ENCODE measurements around the gene CDC42.

GRCh38 chr1:22053017-22053860, 730 bp downstream of the CDC42 start:
- TF ChIP-seq ZNF777 (CRISPR knock-in tag; IDR thresholded peaks at IDR 0.05) (no peak; the same call in none of the 2 replicates), ZNF275 (CRISPR knock-in tag; IDR thresholded peaks at IDR 0.05; ENCODE audit: borderline replicate concordance) (no peak), MED8 (CRISPR knock-in tag; IDR thresholded peaks at IDR 0.05; ENCODE audit: insufficient replicate concordance) (no peak), CERS6 (CRISPR knock-in tag; IDR thresholded peaks at IDR 0.05) (no peak), HNRNPK (IDR thresholded peaks at IDR 0.05; ENCODE audit: low read depth, low read length, poor library complexity, severe bottlenecking) (peak; percentile 14)

Data from HepG2 (cell line).